ENCODE data around the gene PDE6D. TPM values are rescaled to one million over a fixed set of nuclear protein-coding genes. Genes with fewer than 3 reads are reported as not detected.

PDE6D gene
- total RNA-seq, 1 donor from 2014 or later, result 18.5 TPM

- peak; percentile 100 for DNase-seq (ENCODE audit: low spot score)
Observed at GRCh38 chr2:231707927-231708772, 72.9 kb downstream of the PDE6D start, which contains the start of gene PTMA. PTMA (plus strand) TSS chr2:231708525; CDS start chr2:231708707, 182 bp downstream.

DNA sequence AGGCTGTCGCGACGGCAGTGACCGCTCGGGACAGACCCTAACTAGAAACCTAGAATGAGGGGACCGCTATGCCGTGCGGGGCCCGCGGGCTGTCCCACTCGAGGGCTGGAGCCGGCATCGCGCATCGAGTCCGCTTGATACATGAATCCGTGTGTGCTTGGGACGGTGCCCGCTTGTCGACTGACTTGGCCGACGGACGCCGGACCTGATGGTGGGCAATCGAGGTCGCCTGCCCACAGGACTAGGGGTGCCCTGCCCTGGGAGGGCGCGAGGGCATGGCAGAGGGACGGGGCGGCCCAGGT, 73.5 kb downstream of the PDE6D start:
- no peak for DNase-seq (ENCODE audit: low spot score)

GRCh38 chr2:231706731-231707624, 74.1 kb downstream of the PDE6D start:
- peak; percentile 99 for DNase-seq (ENCODE audit: low spot score)

DNA sequence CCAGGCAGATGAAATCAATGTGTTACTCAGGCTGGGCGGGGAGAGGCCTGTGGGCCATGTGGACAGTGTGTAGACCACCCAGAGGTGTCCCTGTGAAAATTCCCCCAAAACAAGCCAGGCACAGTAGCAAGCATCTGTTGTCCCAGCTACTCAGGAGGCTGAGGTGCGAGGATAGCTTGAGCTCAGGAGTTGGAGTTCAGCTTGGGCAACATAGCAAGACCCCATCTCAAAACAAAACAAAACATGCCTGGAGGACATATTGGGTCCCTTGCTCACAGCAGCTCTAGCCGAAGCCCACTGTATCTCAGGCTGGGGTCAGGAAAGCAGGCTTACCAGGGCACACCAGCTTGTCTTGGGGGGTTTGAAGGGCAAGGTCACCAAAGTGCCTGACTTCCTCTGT, 77.1 kb downstream of the PDE6D start:
- DNase-seq (ENCODE audit: low spot score), result no peak

DNA sequence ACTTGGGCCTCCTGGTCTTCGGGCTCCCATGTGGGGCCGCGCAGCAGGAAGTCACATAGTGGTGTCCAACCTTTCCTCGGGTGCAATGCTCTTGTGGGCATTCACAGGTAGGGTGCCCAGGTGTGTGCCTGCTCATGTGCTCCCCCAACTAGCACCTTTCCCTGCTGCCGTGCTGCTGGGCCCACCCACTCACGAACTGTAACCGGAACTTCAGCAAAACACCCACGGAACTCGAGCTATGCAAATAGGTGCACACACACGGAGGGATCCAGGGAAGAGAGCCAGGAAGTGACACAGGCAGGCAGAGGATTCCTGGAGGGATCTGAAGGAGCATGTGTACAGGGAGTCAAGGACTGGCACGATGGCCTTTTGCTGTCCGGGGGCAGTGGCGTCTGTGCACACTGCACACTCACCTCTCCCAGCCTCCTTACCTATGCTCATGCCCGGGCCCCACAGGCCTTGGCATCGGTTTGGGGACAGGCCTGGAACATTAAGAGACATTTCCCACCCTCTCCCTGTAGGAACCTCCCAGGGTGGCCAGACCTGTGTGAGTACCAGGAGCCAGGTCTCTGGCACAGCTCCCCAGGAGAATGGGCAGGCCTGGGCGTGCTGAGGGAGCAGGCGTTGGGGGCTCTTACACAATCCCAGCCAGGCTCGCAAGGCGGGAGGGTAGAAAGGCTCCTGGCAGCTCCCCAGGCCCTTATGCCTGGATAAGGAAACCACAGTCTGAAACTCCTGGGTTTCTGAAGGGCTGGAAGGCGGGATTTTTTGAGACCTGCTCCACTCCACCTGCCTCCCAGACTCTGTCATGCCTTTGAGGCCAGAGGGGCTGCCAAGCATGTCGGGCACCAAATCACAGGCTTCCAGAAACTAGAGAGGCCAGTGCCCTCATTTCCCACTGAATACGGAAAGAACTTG, 79.4 kb downstream of the PDE6D start:
- DNase-seq (ENCODE audit: low spot score), result peak; percentile 84

DNA sequence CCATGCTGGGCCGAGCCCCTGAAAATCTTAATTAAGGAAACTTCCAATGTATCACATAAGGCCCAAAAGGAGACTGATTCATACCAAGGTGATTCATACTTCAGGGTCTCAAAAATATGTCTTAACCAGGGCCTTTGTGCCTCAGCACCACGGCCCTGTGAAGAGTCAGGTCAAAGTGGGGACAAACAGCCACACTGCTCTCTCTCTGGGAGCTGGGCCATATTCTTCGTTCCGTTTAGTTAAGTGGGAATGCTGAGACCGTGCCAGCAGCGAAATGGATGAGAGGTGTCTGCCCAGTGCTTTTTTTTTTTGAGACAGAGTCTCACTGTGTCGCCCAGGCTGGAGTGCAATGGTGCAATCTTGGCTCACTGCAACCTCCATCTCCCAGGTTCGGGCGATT, 82.1 kb downstream of the PDE6D start:
- no peak for DNase-seq (ENCODE audit: low spot score)

GRCh38 chr2:231696004-231696367, 85.1 kb downstream of the PDE6D start:
- no peak for DNase-seq (ENCODE audit: low spot score)

DNA sequence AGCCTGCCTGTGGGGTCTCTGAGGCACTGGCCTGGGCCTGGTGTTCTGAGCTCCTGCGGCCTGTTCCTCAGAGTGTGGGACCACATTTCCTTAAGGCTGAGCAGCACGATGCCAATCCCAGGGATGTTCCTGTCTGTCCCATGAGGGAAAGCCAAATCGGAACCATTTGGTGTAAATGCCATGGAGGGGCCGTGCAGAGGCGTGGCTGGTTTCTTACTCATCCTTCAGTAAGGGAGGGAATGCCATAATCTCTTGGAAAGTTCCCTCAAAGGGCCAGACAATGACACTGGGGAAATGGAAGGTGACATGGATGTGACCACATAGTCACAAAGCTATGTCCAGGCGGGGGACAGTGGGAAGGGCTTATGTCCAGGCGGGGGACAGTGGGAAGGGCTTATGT, 87.1 kb downstream of the PDE6D start:
- no peak for DNase-seq (ENCODE audit: low spot score)

- DNase-seq (ENCODE audit: low spot score), result no peak
Observed at GRCh38 chr2:231692847-231693246, 88.2 kb downstream of the PDE6D start.

- no peak for DNase-seq (ENCODE audit: low spot score)
Observed at GRCh38 chr2:231691251-231691772, 89.8 kb downstream of the PDE6D start.

DNA sequence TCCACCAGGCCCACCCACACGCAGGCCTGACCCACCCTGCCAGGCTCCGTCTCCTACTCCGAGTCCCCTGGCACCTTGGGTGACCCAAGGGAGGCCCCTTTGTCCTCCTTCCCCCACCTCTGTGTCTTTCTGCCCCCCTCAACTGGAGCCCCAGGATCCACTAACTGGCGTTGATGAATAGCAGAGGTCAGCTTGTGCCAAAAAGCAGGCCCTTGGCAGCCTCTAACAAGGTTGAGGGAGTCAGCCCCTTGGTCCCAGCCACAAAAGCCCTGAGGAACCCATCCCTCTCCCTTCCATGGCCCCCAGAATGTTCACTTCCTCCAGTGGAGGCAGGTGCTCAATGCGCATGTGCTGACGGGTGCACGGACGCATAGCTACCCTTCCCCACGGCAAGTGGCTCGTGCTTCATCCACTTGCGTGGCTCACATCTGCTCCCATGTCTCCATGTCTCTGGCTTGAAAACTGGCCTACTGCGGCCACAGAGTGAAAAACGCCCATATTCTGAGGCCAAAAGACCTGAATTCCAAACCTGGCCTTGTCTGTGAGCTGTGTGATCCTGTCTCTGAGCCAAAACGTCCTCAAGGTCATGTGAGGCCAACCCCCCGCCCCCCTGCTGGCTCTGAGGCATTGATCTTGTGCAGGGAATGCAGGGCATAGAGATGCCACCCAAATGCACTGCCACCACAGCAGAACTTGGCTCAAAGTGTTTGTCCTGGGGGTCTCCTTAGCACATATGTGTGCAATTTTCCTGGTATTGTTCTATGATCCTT, 91.8 kb downstream of the PDE6D start:
- no peak for DNase-seq (ENCODE audit: low spot score)

GRCh38 chr2:231688719-231689118, 92.4 kb downstream of the PDE6D start:
- no peak for DNase-seq (ENCODE audit: low spot score)

DNA sequence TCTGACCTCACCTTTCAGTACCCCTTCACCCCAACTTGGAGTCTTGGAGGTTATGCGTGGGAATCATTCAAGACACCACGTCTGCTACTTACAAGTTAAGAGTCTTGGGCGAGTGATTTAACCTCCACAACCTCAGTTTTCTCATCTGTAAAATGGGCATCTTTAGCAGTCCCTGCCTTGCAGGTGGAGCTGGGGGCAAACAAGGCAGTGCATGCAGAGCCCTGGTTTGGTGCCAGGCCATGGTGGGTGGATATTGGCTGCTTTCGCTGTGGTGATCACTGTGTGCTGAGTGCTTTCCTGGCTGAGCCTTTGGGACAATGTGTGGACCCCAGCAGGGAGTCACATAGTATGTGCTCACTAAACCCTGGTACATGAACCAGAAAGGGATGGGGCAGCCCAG, 93.1 kb downstream of the PDE6D start:
- DNase-seq (ENCODE audit: low spot score), result no peak

GRCh38 chr2:231687133-231687852, 93.8 kb downstream of the PDE6D start:
- peak; percentile 68 for DNase-seq (ENCODE audit: low spot score)

GRCh38 chr2:231686192-231687100, 94.6 kb downstream of the PDE6D start:
- DNase-seq (ENCODE audit: low spot score), result no peak

- no peak for DNase-seq (ENCODE audit: low spot score)
Observed at GRCh38 chr2:231685349-231686191, 95.5 kb downstream of the PDE6D start.

DNA sequence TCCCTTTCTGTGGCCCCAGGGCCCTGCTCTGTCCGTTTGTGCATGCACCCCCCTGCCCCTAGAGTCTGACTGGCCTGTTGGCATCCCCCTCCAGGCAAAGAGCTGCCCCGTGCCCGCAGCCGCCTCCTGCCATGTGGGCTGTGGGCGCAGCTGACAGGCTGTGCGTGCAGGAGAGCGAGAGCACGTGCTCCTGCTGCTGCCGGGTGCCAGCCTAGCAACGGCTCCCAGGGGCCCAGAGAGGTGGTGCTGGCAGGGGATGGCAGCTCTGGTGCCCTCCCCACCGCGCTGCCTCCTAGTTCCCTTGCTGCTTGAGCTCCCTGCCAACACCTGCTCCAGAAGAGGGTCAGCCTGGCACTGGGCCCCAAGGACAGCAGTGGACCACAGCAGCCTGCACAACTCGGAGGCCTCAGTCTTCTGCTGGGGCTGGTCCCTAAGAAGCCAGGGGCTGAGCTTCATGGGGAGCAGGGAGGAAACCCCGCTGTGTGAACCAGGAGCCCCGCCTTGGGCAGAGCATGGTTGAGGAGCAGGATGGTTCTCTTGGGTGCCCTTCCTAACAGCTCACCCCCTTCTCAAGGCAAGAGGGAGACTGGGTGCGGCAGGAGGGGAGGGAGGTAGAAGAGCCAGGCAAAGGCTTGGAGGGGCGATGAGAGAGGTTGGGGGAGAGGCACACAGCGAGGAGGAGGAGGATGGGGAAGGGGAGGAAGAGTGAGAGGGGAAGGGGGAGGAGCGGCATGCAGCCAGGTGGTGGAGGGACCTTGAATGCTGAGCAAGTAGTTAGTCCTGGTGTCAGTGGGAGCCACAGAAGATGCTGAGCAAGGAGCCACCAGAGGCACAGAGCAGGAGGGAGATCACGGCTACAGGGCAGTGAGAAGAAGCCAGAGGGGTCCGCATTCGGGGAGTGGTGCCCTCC, 96.5 kb downstream of the PDE6D start:
- no peak for DNase-seq (ENCODE audit: low spot score)

Data from ureter (tissue), 1 donor.